Stimulated activated CD4-positive, alpha-beta T cell treated with anti-CD3 and anti-CD28 coated beads, Interleukin-15, amount 100 ng/mL, for 1 hour (primary cell): ENCODE data around the gene SNCB.

Experiments
- DNase-seq, 2 donors: peaks; one replicate each; pipeline ENCODE4 v3.0.0-alpha.2; 2020; ENCODE audit warnings: low read depth in 1 of 2, low spot score in 1 of 2

Gene SNCB

GRCh38 chr5:176577312-176578176, 52.8 kb downstream of the SNCB start:
- DNase-seq = no peak

- no peak for DNase-seq
Observed at GRCh38 chr5:176575488-176576422, 54.6 kb downstream of the SNCB start.

GRCh38 chr5:176575066-176575465, 55.3 kb downstream of the SNCB start:
- DNase-seq = no peak

GRCh38 chr5:176574297-176574591, 56.1 kb downstream of the SNCB start:
- DNase-seq = no peak

GRCh38 chr5:176573564-176574296, 56.6 kb downstream of the SNCB start:
- peak; percentile 59 to 70 for DNase-seq
